Mesothelial cell of epicardium (in vitro differentiated cells): Measurements from ENCODE around the gene KCNMB4. TPM values are rescaled to one million over a fixed set of nuclear protein-coding genes. Genes with fewer than 3 reads are reported as not detected.

Experiments used
- DNase-seq, 2 experiments: peaks; one replicate each; pipeline ENCODE4 v3.0.0; 2021; ENCODE audit warnings: low spot score in 2 of 2; ENCODE audit not compliant: unreplicated experiment in 2 of 2
- H3K27ac Mint-ChIP-seq: 2 replicates; pipeline ENCODE4 v1.8.0; 2021; ENCODE audit warnings: mixed read lengths
- H3K27me3 Mint-ChIP-seq: 2 replicates; pipeline ENCODE4 v1.8.0; 2021; ENCODE audit warnings: low read depth, mixed read lengths
- H3K36me3 Mint-ChIP-seq: 2 replicates; pipeline ENCODE4 v1.8.0; 2021; ENCODE audit warnings: mixed read lengths
- H3K4me1 Mint-ChIP-seq: 2 replicates; pipeline ENCODE4 v1.8.0; 2021; ENCODE audit warnings: mixed read lengths
- H3K4me3 Mint-ChIP-seq: 2 replicates; pipeline ENCODE4 v1.8.0; 2021; ENCODE audit warnings: mild to moderate bottlenecking, moderate library complexity, mixed read lengths
- H3K9me3 Mint-ChIP-seq: 2 replicates; pipeline ENCODE4 v1.8.0; 2021; ENCODE audit warnings: mixed read lengths
- total RNA-seq: library from RNA; stranded (reverse); gene quantifications from 3 replicates; pipeline ENCODE4 v1.2.1, GENCODE V29; 2021
- TF ChIP-seq, protein P1 (sequence below): fragments of 200-600 bp; sonication (generic); IDR thresholded peaks from one replicate; pipeline ENCODE4 v1.5.0; 2021; ENCODE audit warnings: antibody characterized with exemption; ENCODE audit not compliant: unreplicated experiment

Gene KCNMB4
- total RNA-seq, 1 donor from 2014 or later: 14.1 TPM

DNA sequence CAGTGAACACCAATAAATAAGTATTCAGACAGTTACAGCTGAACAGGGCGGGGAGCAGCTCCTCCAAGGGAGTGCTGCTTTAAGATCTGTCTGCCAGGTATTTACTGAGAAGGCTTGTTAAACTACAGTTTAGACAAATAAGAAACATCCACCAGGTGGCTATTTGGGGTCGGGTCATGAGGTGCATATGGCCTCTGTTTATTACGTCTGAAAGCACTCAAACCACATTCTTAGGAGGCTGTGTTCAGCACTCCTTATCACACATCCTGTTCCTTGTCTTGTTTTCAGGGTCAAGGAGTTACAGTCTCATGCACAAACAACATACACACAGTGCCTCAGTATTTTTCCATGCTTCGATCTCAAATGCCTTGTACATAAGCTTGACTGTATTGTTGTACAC, 78.8 kb downstream of the KCNMB4 start:
- DNase-seq: no peak
- Mint-ChIP-seq H3K9me3 (peaks cover 28% of the 10 kb centered on the region), H3K4me1 (peaks cover 5% of the 10 kb centered on the region), H3K27ac (no peak overlapping the region), H3K36me3 (peaks cover 13% of the 10 kb centered on the region), H3K27me3 (no peaks in the 10 kb centered on the region), H3K4me3 (no peak overlapping the region)
- TF ChIP-seq, protein P1, sequence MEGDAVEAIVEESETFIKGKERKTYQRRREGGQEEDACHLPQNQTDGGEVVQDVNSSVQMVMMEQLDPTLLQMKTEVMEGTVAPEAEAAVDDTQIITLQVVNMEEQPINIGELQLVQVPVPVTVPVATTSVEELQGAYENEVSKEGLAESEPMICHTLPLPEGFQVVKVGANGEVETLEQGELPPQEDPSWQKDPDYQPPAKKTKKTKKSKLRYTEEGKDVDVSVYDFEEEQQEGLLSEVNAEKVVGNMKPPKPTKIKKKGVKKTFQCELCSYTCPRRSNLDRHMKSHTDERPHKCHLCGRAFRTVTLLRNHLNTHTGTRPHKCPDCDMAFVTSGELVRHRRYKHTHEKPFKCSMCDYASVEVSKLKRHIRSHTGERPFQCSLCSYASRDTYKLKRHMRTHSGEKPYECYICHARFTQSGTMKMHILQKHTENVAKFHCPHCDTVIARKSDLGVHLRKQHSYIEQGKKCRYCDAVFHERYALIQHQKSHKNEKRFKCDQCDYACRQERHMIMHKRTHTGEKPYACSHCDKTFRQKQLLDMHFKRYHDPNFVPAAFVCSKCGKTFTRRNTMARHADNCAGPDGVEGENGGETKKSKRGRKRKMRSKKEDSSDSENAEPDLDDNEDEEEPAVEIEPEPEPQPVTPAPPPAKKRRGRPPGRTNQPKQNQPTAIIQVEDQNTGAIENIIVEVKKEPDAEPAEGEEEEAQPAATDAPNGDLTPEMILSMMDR: no peak

DNA sequence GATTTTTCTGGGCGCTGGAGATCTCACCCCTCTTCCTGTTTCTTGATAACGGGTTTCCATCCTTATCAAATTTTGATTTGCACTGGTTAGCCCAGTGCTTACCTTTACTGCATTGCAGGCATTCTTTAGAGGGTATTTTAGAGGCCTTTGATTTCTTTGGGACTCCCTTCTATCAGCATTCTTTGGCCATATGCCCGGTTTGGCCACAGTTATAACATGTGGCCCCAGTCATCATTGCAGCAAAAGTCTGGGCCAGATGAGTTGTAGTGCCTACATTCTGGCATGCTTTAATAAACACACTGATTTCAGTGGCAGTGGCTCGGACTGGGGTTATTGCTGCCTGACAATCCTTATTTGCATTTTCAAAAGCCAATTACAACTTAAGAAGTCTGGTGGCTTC, 82.3 kb downstream of the KCNMB4 start:
- DNase-seq: no peak
- Mint-ChIP-seq H3K4me1 (peaks cover 5% of the 10 kb centered on the region), H3K27ac (no peak overlapping the region), H3K9me3 (peaks cover 34% of the 10 kb centered on the region), H3K4me3 (no peak overlapping the region), H3K36me3 (peaks cover 11% of the 10 kb centered on the region), H3K27me3 (no peaks in the 10 kb centered on the region)
- TF ChIP-seq, protein P1: no peak

DNA sequence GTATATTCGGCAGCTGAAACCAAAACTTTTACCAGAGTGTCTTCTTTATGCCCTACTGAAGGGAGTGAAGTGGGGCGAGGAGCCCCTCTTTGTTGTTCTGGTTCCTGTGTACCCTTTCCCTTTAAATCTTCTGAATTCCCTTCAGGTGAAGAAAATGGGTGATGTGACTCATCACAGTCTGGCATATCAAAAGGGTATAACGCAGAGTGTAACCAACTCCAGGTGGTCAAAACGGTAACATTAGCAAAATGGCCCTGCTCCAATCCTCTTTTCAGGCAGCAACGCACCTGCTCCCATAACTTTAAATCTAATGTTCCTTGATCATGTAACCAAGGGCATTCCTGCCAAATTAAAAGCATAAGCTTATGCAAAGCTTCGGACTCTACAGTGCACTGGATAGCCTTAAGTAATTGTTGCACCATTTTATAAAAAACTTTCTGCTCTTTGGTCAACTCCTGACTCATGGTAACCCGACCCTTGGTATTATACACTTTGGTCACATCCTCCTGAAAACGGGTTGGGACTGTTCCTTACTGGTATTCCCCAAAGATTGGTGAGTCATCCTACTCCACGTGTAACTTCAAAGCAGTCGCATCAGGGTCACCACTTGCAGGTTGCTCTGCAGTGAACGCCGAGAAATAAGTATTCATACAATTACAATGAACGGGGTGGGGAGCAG, 83.1 kb downstream of the KCNMB4 start:
- TF ChIP-seq, protein P1: no peak
- DNase-seq: no peak
- Mint-ChIP-seq H3K4me1 (peaks cover 5% of the 10 kb centered on the region), H3K36me3 (peaks cover 13% of the 10 kb centered on the region), H3K27ac (no peak overlapping the region), H3K9me3 (peaks cover 37% of the 10 kb centered on the region), H3K4me3 (no peak overlapping the region), H3K27me3 (no peaks in the 10 kb centered on the region)

DNA sequence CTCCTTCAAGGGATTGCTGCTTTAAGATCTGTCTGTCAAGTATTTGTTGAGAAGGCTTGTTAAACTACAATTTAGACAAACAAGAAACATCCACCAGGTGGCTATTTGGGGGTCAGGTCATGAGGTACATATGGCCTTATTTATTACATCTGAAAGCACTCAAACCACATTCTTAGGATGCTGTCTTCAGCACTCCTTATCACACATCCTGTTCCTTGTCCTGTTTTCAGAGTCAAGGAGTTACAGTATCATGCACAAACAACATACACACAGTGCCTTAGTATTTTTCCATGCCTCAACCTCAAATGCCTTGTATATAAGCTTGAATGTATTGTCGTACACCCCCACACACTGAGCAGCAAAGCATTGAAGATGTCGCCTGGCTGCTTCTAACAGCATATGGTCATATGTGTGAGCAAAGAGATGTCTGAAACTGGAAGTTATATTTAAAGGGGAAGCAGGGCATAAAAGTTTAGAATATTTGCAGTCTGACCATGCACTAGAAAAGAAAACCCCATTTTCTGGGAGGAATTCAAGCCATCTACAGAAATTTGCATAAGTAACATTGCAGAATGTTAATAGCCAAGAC, 83.8 kb downstream of the KCNMB4 start:
- no peak for DNase-seq
- H3K4me3 Mint-ChIP-seq: no peak overlapping the region
- peaks cover 13% of the 10 kb centered on the region for H3K36me3 Mint-ChIP-seq
- H3K27ac Mint-ChIP-seq: no peak overlapping the region
- TF ChIP-seq, protein P1: no peak
- peaks cover 1% of the 10 kb centered on the region for H3K4me1 Mint-ChIP-seq
- H3K9me3 Mint-ChIP-seq: peaks cover 37% of the 10 kb centered on the region
- H3K27me3 Mint-ChIP-seq: no peaks in the 10 kb centered on the region

DNA sequence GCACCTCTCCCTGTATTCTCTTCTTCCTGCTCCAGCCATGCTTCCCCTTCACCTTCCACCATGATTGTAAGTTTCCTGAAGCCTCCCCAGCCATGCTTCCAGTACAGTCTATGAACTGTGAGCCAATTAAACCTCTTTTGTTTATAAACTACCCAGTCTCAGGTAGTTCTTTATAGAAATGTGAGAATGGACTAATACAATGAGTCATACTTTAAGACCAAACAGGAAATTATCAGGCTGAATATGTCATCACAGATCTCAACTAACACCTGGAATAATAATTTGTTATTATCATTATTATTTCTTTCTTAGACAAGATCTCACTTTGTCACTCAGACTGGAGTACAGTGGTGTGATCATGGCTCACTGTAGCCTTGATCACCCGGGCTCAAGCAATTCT, 85.4 kb downstream of the KCNMB4 start:
- H3K4me1 Mint-ChIP-seq: no peaks in the 10 kb centered on the region
- no peak for DNase-seq
- TF ChIP-seq, protein P1: no peak
- no peak overlapping the region for H3K27ac Mint-ChIP-seq
- no peaks in the 10 kb centered on the region for H3K27me3 Mint-ChIP-seq
- no peak overlapping the region for H3K4me3 Mint-ChIP-seq
- peaks cover 40% of the 10 kb centered on the region for H3K9me3 Mint-ChIP-seq
- H3K36me3 Mint-ChIP-seq: peaks cover 13% of the 10 kb centered on the region
